Esophagus squamous epithelium (tissue), 5 donors: ENCODE data around the gene CCNF. TPM values are rescaled to one million over a fixed set of nuclear protein-coding genes. Genes with fewer than 3 reads are reported as not detected.

ENCODE experiments used
- DNase-seq: peaks from one replicate; lab custom pipeline; 2025; lab: John Stamatoyannopoulos, UW
- H3K27ac ChIP-seq, 4 donors: fragments of 200-600 bp; sonication (generic); one replicate each; pipeline ENCODE4 v1.5.1; 2016 to 2019; ENCODE audit warnings: mild to moderate bottlenecking in 1 of 4
- H3K27me3 ChIP-seq, 4 donors: fragments of 200-600 bp; sonication (generic); 1 replicate in 3 of 4; 2 replicates in 1 of 4; pipeline versions ENCODE4 v1.5.1 to v1.6.0; 2017 to 2021; ENCODE audit warnings: antibody characterized with exemption in 1 of 4
- H3K36me3 ChIP-seq, 3 donors: fragments of 200-600 bp; sonication (generic); one replicate each; pipeline ENCODE4 v1.5.1; 2016 to 2019
- H3K4me1 ChIP-seq, 3 donors: fragments of 200-600 bp; sonication (generic); one replicate each; pipeline ENCODE4 v1.5.1; 2017 to 2019
- H3K4me3 ChIP-seq, 4 donors: fragments of 200-600 bp; sonication (generic); 1 replicate in 3 of 4; 2 replicates in 1 of 4; pipeline ENCODE4 v1.5.1; 2016 to 2019; ENCODE audit warnings: mild to moderate bottlenecking in 2 of 4, moderate library complexity in 1 of 4
- H3K9me3 ChIP-seq, 3 donors: fragments of 200-600 bp; sonication (generic); one replicate each; pipeline ENCODE4 v1.5.1; 2016 to 2019
- CTCF ChIP-seq, 6 experiments: fragments of 450-650 bp in 4 of 6; fragments of 200-600 bp in 2 of 6; sonication (generic) in 2 of 6; IDR thresholded peaks; one replicate each; pipeline ENCODE4 v1.5.1; 2016 to 2019; ENCODE audit warnings: antibody characterized with exemption in 6 of 6, mild to moderate bottlenecking in 4 of 6, moderate library complexity in 4 of 6
- POLR2A ChIP-seq, 4 donors: fragments of 450-650 bp; IDR thresholded peaks; one replicate each; pipeline ENCODE4 v1.6.1; 2017; ENCODE audit warnings: antibody characterized with exemption in 4 of 4, mild to moderate bottlenecking in 4 of 4, moderate library complexity in 3 of 4
- WGBS, 2 donors: methylation state at CpG; one replicate each; pipeline ENCODE4 v1.1.5; 2018; 5-methylcytosine and 5-hydroxymethylcytosine counted together
- intact Hi-C: fragments of 100-400 bp; cut with DNase I; formaldehyde crosslinking; loops from one replicate; pipeline ENCODE4 v1.15.0; 2022
- total RNA-seq, 4 donors: library from RNA; depleted of rRNA; stranded (reverse); fragments of >200 nt; gene quantifications; one replicate each; pipeline ENCODE4 v1.1.0, GENCODE V29; 2016
- donor health status: DM: yes; HTN: yes; CAD: no.

CCNF gene
- total RNA-seq, 4 donors from 2014 or later: 5.9 to 18.6 (median 10.2) TPM

GRCh38 chr16:2455081-2455845 lies 26.0 kb downstream of the CCNF start:
- Histone ChIP-seq H3K9me3 (no peaks in the 10 kb centered on the region), H3K4me3 (no peak overlapping the region), H3K4me1 (peaks cover 7 to 17% (median 11%) of the 10 kb centered on the region in 3 donors), H3K27ac (no peak overlapping the region), H3K27me3 (no peaks in the 10 kb centered on the region), H3K36me3 (peaks cover 0 to 71% (median 5%) of the 10 kb centered on the region in 3 donors)
- intact Hi-C loops: no loop called here
- WGBS, 2 donors: 71 to 82% methylated on average over 7 to 9 of the region's 28 CpGs
- TF ChIP-seq CTCF (IDR thresholded peaks at IDR 0.05) (no peak), POLR2A (IDR thresholded peaks at IDR 0.05) (no peak)
- DNase-seq: no peak

- Histone ChIP-seq H3K4me1 (peaks cover 10 to 25% (median 13%) of the 10 kb centered on the region in 3 donors), H3K27ac (no peak overlapping the region), H3K27me3 (no peaks in the 10 kb centered on the region), H3K4me3 (no peak overlapping the region), H3K36me3 (peaks cover 0 to 58% (median 5%) of the 10 kb centered on the region in 3 donors), H3K9me3 (no peaks in the 10 kb centered on the region)
- TF ChIP-seq CTCF (IDR thresholded peaks at IDR 0.05) (no peak), POLR2A (IDR thresholded peaks at IDR 0.05) (no peak)
- DNase-seq: no peak
- intact Hi-C loops: no loop called here
- 91 to 97% methylated on average over 5 to 6 of the region's 21 CpGs for WGBS, 2 donors
These were observed 27.4 kb downstream of the CCNF start for GRCh38 chr16:2456551-2457153.

DNA sequence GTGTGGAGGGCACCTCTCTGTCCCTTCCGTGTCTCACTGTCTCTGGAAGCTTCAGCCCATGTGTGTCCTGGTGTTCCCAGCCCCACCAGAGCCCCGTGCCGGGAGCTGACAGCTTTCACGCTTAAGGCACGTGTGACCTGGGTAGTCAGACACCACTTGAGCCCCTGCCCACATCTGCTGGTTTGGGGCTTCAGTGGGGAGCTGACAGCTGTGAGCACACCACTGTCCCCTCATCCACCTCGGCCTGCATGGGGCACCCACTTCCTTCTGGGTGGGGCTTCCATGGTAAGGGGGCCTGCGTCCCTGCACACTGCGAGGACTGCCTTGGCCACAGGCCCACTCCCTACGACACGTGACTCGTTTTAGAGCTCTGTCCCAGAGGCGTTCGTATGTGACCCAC lies 28.0 kb downstream of the CCNF start:
- WGBS, 2 donors: 87 to 93% methylated on average over 10 to 12 of the region's 13 CpGs
- peaks cover 10 to 25% (median 13%) of the 10 kb centered on the region in 3 donors for H3K4me1 ChIP-seq
- intact Hi-C loops: no loop called here
- TF ChIP-seq CTCF (IDR thresholded peaks at IDR 0.05) (no peak), POLR2A (IDR thresholded peaks at IDR 0.05) (no peak)
- no peaks in the 10 kb centered on the region for H3K27me3 ChIP-seq
- H3K9me3 ChIP-seq: no peaks in the 10 kb centered on the region
- H3K4me3 ChIP-seq: no peak overlapping the region
- H3K36me3 ChIP-seq: peaks cover 0 to 52% (median 5%) of the 10 kb centered on the region in 3 donors
- no peak overlapping the region for H3K27ac ChIP-seq
- DNase-seq: no peak

DNA sequence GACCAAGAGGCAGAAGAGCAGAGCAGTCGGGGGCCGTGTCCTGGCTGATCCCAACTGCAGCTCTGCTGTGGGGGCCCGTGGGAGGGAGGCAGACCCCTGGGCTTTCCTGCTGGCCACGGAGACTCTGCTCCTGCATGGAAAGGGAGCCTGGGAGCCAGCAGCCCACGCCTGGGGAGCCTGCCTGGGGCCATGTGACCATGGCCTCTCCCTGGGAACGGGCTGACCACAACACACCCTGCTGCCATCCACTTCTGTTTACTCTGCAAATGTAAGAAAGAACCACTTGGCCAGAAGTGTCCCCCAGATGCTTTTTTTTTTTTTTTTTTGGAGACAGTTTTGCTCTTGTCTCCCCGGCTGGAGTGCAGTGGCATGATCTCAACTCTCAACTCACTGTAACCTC lies 28.7 kb downstream of the CCNF start:
- H3K27me3 ChIP-seq: no peaks in the 10 kb centered on the region
- peaks cover 10 to 25% (median 13%) of the 10 kb centered on the region in 3 donors for H3K4me1 ChIP-seq
- H3K4me3 ChIP-seq: no peak overlapping the region
- 77 to 83% methylated on average over 3 to 6 of the region's 7 CpGs for WGBS, 2 donors
- DNase-seq: no peak
- no peak overlapping the region for H3K27ac ChIP-seq
- intact Hi-C loops: no loop called here
- no peaks in the 10 kb centered on the region for H3K9me3 ChIP-seq
- H3K36me3 ChIP-seq: peaks cover 0 to 45% (median 5%) of the 10 kb centered on the region in 3 donors
- TF ChIP-seq CTCF (IDR thresholded peaks at IDR 0.05) (no peak), POLR2A (IDR thresholded peaks at IDR 0.05) (no peak)
